Glutamatergic neuron (in vitro differentiated cells): Measurements from ENCODE around the gene BUD23. TPM values are rescaled to one million over a fixed set of nuclear protein-coding genes. Genes with fewer than 3 reads are reported as not detected.

Experiments
- DNase-seq: peaks from one replicate; pipeline ENCODE4 v3.0.0; 2022
- H3K27ac Mint-ChIP-seq: one replicate; pipeline ENCODE4 v1.8.0; 2020; ENCODE audit warnings: mild to moderate bottlenecking, mixed read lengths, inconsistent platforms; ENCODE audit not compliant: unreplicated experiment
- H3K27me3 Mint-ChIP-seq: one replicate; pipeline ENCODE4 v1.8.0; 2020; ENCODE audit warnings: mild to moderate bottlenecking, moderate library complexity, mixed read lengths, inconsistent platforms; ENCODE audit not compliant: unreplicated experiment
- H3K36me3 Mint-ChIP-seq: one replicate; pipeline ENCODE4 v1.8.0; 2020; ENCODE audit warnings: mild to moderate bottlenecking, mixed read lengths, inconsistent platforms; ENCODE audit not compliant: unreplicated experiment
- H3K4me1 Mint-ChIP-seq: one replicate; pipeline ENCODE4 v1.8.0; 2020; ENCODE audit warnings: mild to moderate bottlenecking, low read depth, mixed read lengths, inconsistent platforms; ENCODE audit not compliant: unreplicated experiment
- H3K4me3 Mint-ChIP-seq: one replicate; pipeline ENCODE4 v1.8.0; 2020; ENCODE audit warnings: mild to moderate bottlenecking, mixed read lengths, inconsistent platforms; ENCODE audit not compliant: unreplicated experiment
- H3K9me3 Mint-ChIP-seq: one replicate; pipeline ENCODE4 v1.8.0; 2020; ENCODE audit warnings: mild to moderate bottlenecking, moderate library complexity, mixed read lengths, inconsistent platforms; ENCODE audit not compliant: unreplicated experiment
- CTCF ChIP-seq: fragments of 200-600 bp; sonication (generic); IDR thresholded peaks from one replicate; pipeline ENCODE4 v1.5.0; 2021; ENCODE audit not compliant: partially characterized antibody, unreplicated experiment
- total RNA-seq: library from RNA; stranded (reverse); fragmentation: NEBNext Ultra II Directional; extraction: Animal tissue kit (Norgen Biotek cat#: 25700); gene quantifications from one replicate; pipeline ENCODE4 v1.2.1, GENCODE V29; 2021; ENCODE audit not compliant: unreplicated experiment

BUD23 gene
- total RNA-seq, 1 donor from 2014 or later: 42.6 TPM

- no peak overlapping the region for H3K27ac Mint-ChIP-seq
- peak overlapping the region; percentile 39 for H3K4me3 Mint-ChIP-seq
- peaks cover 3% of the 10 kb centered on the region for H3K27me3 Mint-ChIP-seq
- no peak for TF ChIP-seq CTCF
- H3K9me3 Mint-ChIP-seq: peaks cover 10% of the 10 kb centered on the region
- no peak for DNase-seq
- peaks cover 13% of the 10 kb centered on the region for H3K4me1 Mint-ChIP-seq
- H3K36me3 Mint-ChIP-seq: peaks cover 4% of the 10 kb centered on the region
Measured at GRCh38 chr7:73681031-73681430, 2.4 kb upstream of the BUD23 start.

- no peak for DNase-seq
- Mint-ChIP-seq H3K4me1 (peaks cover 13% of the 10 kb centered on the region), H3K4me3 (peak overlapping the region; percentile 100), H3K9me3 (peaks cover 10% of the 10 kb centered on the region), H3K36me3 (peaks cover 4% of the 10 kb centered on the region), H3K27me3 (peaks cover 3% of the 10 kb centered on the region), H3K27ac (peak overlapping the region; percentile 64)
- no peak for TF ChIP-seq CTCF
Measured at GRCh38 chr7:73682745-73683055, 697 bp upstream of the BUD23 start.

- Mint-ChIP-seq H3K27ac (peak overlapping the region; percentile 85), H3K36me3 (peaks cover 1% of the 10 kb centered on the region), H3K4me1 (peaks cover 13% of the 10 kb centered on the region), H3K9me3 (peaks cover 10% of the 10 kb centered on the region), H3K4me3 (peak overlapping the region; percentile 100), H3K27me3 (peaks cover 3% of the 10 kb centered on the region)
- no peak for DNase-seq
- TF ChIP-seq CTCF: no peak
Measured at GRCh38 chr7:73683788-73684693, 644 bp downstream of the BUD23 start.

- peaks cover 7% of the 10 kb centered on the region for H3K27me3 Mint-ChIP-seq
- H3K4me3 Mint-ChIP-seq: no peak overlapping the region
- DNase-seq: no peak
- no peak for TF ChIP-seq CTCF
- H3K4me1 Mint-ChIP-seq: peaks cover 13% of the 10 kb centered on the region
- no peak overlapping the region for H3K27ac Mint-ChIP-seq
- H3K9me3 Mint-ChIP-seq: peaks cover 11% of the 10 kb centered on the region
- H3K36me3 Mint-ChIP-seq: no peaks in the 10 kb centered on the region
Measured at GRCh38 chr7:73685311-73685710, 1.9 kb downstream of the BUD23 start.

GRCh38 chr7:73688288-73688687 lies 4.9 kb downstream of the BUD23 start:
- no peaks in the 10 kb centered on the region for H3K36me3 Mint-ChIP-seq
- H3K4me3 Mint-ChIP-seq: no peak overlapping the region
- peaks cover 8% of the 10 kb centered on the region for H3K9me3 Mint-ChIP-seq

More at GRCh38 chr7:73688288-73688687, 4.9 kb downstream of the BUD23 start:
- no peak for DNase-seq
- Mint-ChIP-seq H3K4me1 (peaks cover 2% of the 10 kb centered on the region), H3K27ac (no peak overlapping the region), H3K27me3 (peaks cover 5% of the 10 kb centered on the region)
- no peak for TF ChIP-seq CTCF
